ENCODE measurements around the gene C2orf76.

C2orf76 gene

DNA sequence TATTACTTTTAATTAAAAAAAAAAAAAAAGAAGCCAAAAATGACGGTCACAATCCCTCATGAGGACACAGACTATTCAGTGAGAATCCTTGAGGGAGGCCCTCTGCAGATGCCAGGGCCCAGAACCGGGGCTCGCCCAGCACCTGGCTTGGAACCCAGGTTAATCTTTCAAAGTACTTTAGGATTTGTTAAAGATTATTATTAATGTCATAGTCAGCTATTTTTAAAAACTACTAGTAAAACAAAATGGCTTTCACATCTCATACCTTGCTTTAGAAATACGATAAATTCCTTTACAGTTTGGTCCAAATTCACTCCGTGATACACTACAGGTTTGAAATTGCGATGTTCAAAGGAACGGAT is 27.1 kb downstream of the C2orf76 start:
- no peaks in the 10 kb centered on the region for H3K9me3 ChIP-seq (ENCODE audit: control insufficient read depth in 2 of 2, low read length in 2 of 2)
- no peak overlapping the region for H3K4me3 ChIP-seq (ENCODE audit: low read length in 2 of 2)
- no peak overlapping the region for H3K9ac ChIP-seq (ENCODE audit: low read depth in 1 of 2, low read length in 2 of 2)
- H3K4me1 ChIP-seq (ENCODE audit: control insufficient read depth in 2 of 2, insufficient read depth in 2 of 2, low read length in 2 of 2) = no peaks in the 10 kb centered on the region
- no peaks in the 10 kb centered on the region for H3K36me3 ChIP-seq (ENCODE audit: control insufficient read depth in 2 of 2, insufficient read depth in 2 of 2, low read length in 2 of 2)
- H3K27me3 ChIP-seq (ENCODE audit: control insufficient read depth in 2 of 2, insufficient read depth in 2 of 2, low read length in 2 of 2) = no peaks in the 10 kb centered on the region
- H3K27ac ChIP-seq (ENCODE audit: low read depth in 2 of 2, low read length in 2 of 2) = no peak overlapping the region

DNA sequence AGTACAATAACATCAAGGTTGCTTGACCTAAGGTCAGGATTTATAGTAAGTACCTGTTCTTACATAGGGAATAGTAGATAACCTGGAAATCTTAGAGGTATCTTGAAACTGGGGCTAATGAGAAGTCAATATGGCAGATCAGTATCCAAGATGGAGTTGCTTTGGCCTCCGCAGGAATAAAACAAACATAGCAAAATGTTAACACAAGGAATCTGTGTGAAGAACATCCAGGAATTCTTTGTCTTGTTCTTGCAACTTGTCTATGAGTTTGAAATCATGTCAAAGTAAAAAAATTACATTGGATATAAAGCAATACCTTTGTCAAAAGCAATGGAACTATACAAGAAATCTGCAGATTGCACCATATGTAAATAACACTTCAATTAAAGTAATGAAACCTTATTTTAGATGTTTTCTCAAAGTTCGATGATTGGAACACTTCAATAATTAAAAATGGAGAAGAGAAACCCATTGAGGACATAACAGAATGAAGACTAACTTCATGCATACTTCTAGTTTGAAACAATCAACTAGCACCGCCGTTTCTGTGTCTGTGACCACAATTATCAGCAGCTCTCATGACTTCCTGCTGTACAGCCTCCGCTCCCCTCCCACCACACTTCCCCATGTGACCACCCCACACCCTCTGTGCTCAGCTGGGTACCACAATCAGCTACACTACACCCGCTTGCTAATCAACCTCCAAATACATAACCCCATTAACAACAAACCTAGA is 27.6 kb downstream of the C2orf76 start:
- H3K36me3 ChIP-seq (ENCODE audit: control insufficient read depth in 2 of 2, insufficient read depth in 2 of 2, low read length in 2 of 2) = no peaks in the 10 kb centered on the region
- H3K4me1 ChIP-seq (ENCODE audit: control insufficient read depth in 2 of 2, insufficient read depth in 2 of 2, low read length in 2 of 2) = no peaks in the 10 kb centered on the region
- H3K27ac ChIP-seq (ENCODE audit: low read depth in 2 of 2, low read length in 2 of 2) = no peak overlapping the region
- H3K27me3 ChIP-seq (ENCODE audit: control insufficient read depth in 2 of 2, insufficient read depth in 2 of 2, low read length in 2 of 2) = no peaks in the 10 kb centered on the region
- no peak overlapping the region for H3K4me3 ChIP-seq (ENCODE audit: low read length in 2 of 2)
- no peaks in the 10 kb centered on the region for H3K9me3 ChIP-seq (ENCODE audit: control insufficient read depth in 2 of 2, low read length in 2 of 2)
- H3K9ac ChIP-seq (ENCODE audit: low read depth in 1 of 2, low read length in 2 of 2) = no peak overlapping the region

- no peaks in the 10 kb centered on the region for H3K27me3 ChIP-seq (ENCODE audit: control insufficient read depth in 2 of 2, insufficient read depth in 2 of 2, low read length in 2 of 2)
- no peak overlapping the region for H3K27ac ChIP-seq (ENCODE audit: low read depth in 2 of 2, low read length in 2 of 2)
- no peaks in the 10 kb centered on the region for H3K9me3 ChIP-seq (ENCODE audit: control insufficient read depth in 2 of 2, low read length in 2 of 2)
- no peaks in the 10 kb centered on the region for H3K4me1 ChIP-seq (ENCODE audit: control insufficient read depth in 2 of 2, insufficient read depth in 2 of 2, low read length in 2 of 2)
- no peak overlapping the region for H3K9ac ChIP-seq (ENCODE audit: low read depth in 1 of 2, low read length in 2 of 2)
- no peaks in the 10 kb centered on the region for H3K36me3 ChIP-seq (ENCODE audit: control insufficient read depth in 2 of 2, insufficient read depth in 2 of 2, low read length in 2 of 2)
- H3K4me3 ChIP-seq (ENCODE audit: low read length in 2 of 2) = no peak overlapping the region
These were observed 28.4 kb downstream of the C2orf76 start for GRCh38 chr2:119338272-119338671.

DNA sequence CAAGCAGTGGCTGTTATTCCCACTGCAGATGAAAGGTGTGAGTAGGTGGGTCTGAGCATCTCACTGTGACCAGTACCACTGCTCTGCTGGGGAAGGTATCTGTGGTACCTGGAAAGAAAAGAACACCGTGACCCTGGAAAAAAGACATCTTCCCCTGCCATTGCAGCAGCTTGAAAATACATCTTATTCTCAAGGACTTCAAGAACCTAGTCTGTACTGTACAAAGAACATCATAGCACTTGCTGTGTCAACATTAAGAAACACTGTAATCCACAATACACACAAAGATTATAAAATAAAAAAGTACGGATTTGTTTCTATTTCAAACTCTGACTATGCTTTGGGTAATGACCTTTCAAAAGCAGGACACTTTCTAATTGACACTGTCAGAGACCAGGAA is 28.9 kb downstream of the C2orf76 start:
- Histone ChIP-seq H3K9ac (ENCODE audit: low read depth in 1 of 2, low read length in 2 of 2) (no peak overlapping the region), H3K27me3 (ENCODE audit: control insufficient read depth in 2 of 2, insufficient read depth in 2 of 2, low read length in 2 of 2) (no peaks in the 10 kb centered on the region), H3K9me3 (ENCODE audit: control insufficient read depth in 2 of 2, low read length in 2 of 2) (no peaks in the 10 kb centered on the region), H3K36me3 (ENCODE audit: control insufficient read depth in 2 of 2, insufficient read depth in 2 of 2, low read length in 2 of 2) (no peaks in the 10 kb centered on the region), H3K4me3 (ENCODE audit: low read length in 2 of 2) (no peak overlapping the region), H3K27ac (ENCODE audit: low read depth in 2 of 2, low read length in 2 of 2) (no peak overlapping the region), H3K4me1 (ENCODE audit: control insufficient read depth in 2 of 2, insufficient read depth in 2 of 2, low read length in 2 of 2) (no peaks in the 10 kb centered on the region)

GRCh38 chr2:119333833-119334232 is 32.8 kb downstream of the C2orf76 start:
- Histone ChIP-seq H3K36me3 (ENCODE audit: control insufficient read depth in 2 of 2, insufficient read depth in 2 of 2, low read length in 2 of 2) (no peaks in the 10 kb centered on the region), H3K9ac (ENCODE audit: low read depth in 1 of 2, low read length in 2 of 2) (no peak overlapping the region), H3K27me3 (ENCODE audit: control insufficient read depth in 2 of 2, insufficient read depth in 2 of 2, low read length in 2 of 2) (no peaks in the 10 kb centered on the region), H3K4me3 (ENCODE audit: low read length in 2 of 2) (no peak overlapping the region), H3K4me1 (ENCODE audit: control insufficient read depth in 2 of 2, insufficient read depth in 2 of 2, low read length in 2 of 2) (no peaks in the 10 kb centered on the region), H3K27ac (ENCODE audit: low read depth in 2 of 2, low read length in 2 of 2) (no peak overlapping the region), H3K9me3 (ENCODE audit: control insufficient read depth in 2 of 2, low read length in 2 of 2) (no peaks in the 10 kb centered on the region)

DNA sequence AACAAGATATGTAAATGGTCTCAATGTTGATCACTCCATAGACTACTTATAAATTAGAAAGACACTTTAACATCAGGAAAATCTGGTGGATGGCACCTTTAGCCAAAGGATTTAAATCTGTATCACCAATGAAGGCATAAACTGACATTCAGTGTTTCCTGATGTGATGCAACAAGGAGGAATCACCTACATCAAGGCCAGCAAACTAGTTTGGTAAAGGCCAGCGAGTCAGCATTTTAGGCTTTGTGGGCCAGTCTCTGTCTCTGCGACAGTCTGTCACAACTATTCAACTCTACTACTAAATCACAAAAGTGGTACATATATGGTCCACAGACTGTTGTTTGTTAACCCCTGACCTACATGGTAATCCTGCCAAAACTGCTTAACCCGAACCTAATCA is 33.3 kb downstream of the C2orf76 start:
- no peaks in the 10 kb centered on the region for H3K9me3 ChIP-seq (ENCODE audit: control insufficient read depth in 2 of 2, low read length in 2 of 2)

GRCh38 chr2:119332953-119333352 is 33.7 kb downstream of the C2orf76 start:
- Histone ChIP-seq H3K36me3 (ENCODE audit: control insufficient read depth in 2 of 2, insufficient read depth in 2 of 2, low read length in 2 of 2) (no peaks in the 10 kb centered on the region), H3K4me3 (ENCODE audit: low read length in 2 of 2) (no peak overlapping the region), H3K27ac (ENCODE audit: low read depth in 2 of 2, low read length in 2 of 2) (no peak overlapping the region), H3K27me3 (ENCODE audit: control insufficient read depth in 2 of 2, insufficient read depth in 2 of 2, low read length in 2 of 2) (no peaks in the 10 kb centered on the region), H3K9ac (ENCODE audit: low read depth in 1 of 2, low read length in 2 of 2) (no peak overlapping the region), H3K4me1 (ENCODE audit: control insufficient read depth in 2 of 2, insufficient read depth in 2 of 2, low read length in 2 of 2) (no peaks in the 10 kb centered on the region), H3K9me3 (ENCODE audit: control insufficient read depth in 2 of 2, low read length in 2 of 2) (no peaks in the 10 kb centered on the region)

More for the DNA sequence above, 33.3 kb downstream of the C2orf76 start:
- no peak overlapping the region for H3K4me3 ChIP-seq (ENCODE audit: low read length in 2 of 2)
- no peaks in the 10 kb centered on the region for H3K27me3 ChIP-seq (ENCODE audit: control insufficient read depth in 2 of 2, insufficient read depth in 2 of 2, low read length in 2 of 2)
- H3K9ac ChIP-seq (ENCODE audit: low read depth in 1 of 2, low read length in 2 of 2) = no peak overlapping the region
- no peaks in the 10 kb centered on the region for H3K36me3 ChIP-seq (ENCODE audit: control insufficient read depth in 2 of 2, insufficient read depth in 2 of 2, low read length in 2 of 2)
- no peaks in the 10 kb centered on the region for H3K4me1 ChIP-seq (ENCODE audit: control insufficient read depth in 2 of 2, insufficient read depth in 2 of 2, low read length in 2 of 2)
- H3K27ac ChIP-seq (ENCODE audit: low read depth in 2 of 2, low read length in 2 of 2) = no peak overlapping the region

DNA sequence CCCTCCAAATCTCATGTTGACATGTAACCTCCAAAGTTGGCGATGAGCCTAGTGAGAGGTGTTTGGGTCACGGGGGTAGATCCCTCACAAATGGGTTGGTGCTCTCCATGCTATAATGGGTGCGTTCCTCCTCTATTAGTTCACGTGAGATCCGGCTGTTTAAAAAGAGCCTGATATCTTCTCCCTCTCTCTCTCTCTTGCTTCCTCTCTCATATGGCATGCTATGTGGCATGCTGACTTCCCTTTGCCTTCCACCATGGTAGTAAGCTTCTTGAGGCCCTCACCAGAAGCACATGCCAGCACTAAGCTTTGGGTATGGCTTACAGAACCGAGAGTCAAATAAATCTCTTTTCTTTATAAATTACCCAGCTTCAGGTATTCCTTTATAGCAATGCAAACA is 39.2 kb downstream of the C2orf76 start:
- Histone ChIP-seq H3K36me3 (ENCODE audit: control insufficient read depth in 2 of 2, insufficient read depth in 2 of 2, low read length in 2 of 2) (no peaks in the 10 kb centered on the region), H3K27me3 (ENCODE audit: control insufficient read depth in 2 of 2, insufficient read depth in 2 of 2, low read length in 2 of 2) (no peaks in the 10 kb centered on the region), H3K4me1 (ENCODE audit: control insufficient read depth in 2 of 2, insufficient read depth in 2 of 2, low read length in 2 of 2) (peaks cover 2 to 5% of the 10 kb centered on the region in 2 donors), H3K9me3 (ENCODE audit: control insufficient read depth in 2 of 2, low read length in 2 of 2) (no peaks in the 10 kb centered on the region), H3K27ac (ENCODE audit: low read depth in 2 of 2, low read length in 2 of 2) (no peak overlapping the region), H3K9ac (ENCODE audit: low read depth in 1 of 2, low read length in 2 of 2) (no peak overlapping the region), H3K4me3 (ENCODE audit: low read length in 2 of 2) (no peak overlapping the region)

DNA sequence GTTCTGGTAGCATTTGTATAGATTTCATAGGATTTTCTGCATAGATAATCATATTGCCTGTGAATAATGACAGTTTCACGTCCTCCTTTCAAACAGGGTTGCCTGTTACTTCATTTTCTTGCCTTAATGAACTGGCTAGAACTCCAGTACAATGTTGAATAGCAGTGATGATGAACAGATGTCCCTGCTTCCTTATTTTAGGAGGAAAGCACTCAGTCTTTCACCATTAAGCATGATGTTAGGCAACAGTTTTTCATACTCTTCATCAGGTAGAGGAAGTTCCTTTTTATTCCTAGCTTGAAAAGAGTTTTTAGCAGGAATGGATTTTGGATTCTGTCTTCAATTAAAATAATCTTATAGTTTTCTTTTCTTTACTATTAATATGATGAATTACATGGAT is 39.7 kb downstream of the C2orf76 start:
- H3K27me3 ChIP-seq (ENCODE audit: control insufficient read depth in 2 of 2, insufficient read depth in 2 of 2, low read length in 2 of 2) = no peaks in the 10 kb centered on the region
- H3K4me1 ChIP-seq (ENCODE audit: control insufficient read depth in 2 of 2, insufficient read depth in 2 of 2, low read length in 2 of 2) = peaks cover 2 to 5% of the 10 kb centered on the region in 2 donors
- H3K4me3 ChIP-seq (ENCODE audit: low read length in 2 of 2) = no peak overlapping the region
- no peaks in the 10 kb centered on the region for H3K9me3 ChIP-seq (ENCODE audit: control insufficient read depth in 2 of 2, low read length in 2 of 2)
- no peak overlapping the region for H3K9ac ChIP-seq (ENCODE audit: low read depth in 1 of 2, low read length in 2 of 2)
- no peaks in the 10 kb centered on the region for H3K36me3 ChIP-seq (ENCODE audit: control insufficient read depth in 2 of 2, insufficient read depth in 2 of 2, low read length in 2 of 2)
- no peak overlapping the region for H3K27ac ChIP-seq (ENCODE audit: low read depth in 2 of 2, low read length in 2 of 2)

DNA sequence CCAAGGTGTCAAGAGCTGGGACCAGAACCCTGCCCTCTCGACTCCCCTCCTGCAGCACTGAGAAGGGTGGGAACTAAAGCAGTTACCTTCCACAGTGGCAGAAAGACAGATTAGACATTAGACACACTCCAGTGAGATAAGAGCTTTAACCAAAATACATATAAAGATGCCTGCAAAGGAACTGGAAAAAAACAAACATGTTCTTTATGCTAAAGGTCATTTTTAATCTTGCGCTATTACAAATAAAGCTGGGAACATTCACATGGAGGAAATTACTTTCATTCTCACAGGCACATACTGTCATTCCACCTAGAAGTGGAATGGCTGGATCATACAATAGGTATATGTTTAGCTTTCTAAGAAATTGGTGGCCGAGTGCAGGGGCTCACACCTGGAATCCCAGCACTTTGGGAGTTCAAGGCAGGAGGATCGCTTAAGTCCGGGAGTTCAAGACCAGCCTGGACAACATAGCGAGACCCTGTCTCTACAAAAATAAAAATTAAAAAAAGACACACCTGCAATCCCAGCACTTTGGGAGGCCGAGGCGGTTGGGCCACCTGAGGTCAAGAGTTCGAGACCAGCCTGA is 41.9 kb downstream of the C2orf76 start:
- H3K4me3 ChIP-seq (ENCODE audit: low read length in 2 of 2) = no peak overlapping the region
- no peaks in the 10 kb centered on the region for H3K9me3 ChIP-seq (ENCODE audit: control insufficient read depth in 2 of 2, low read length in 2 of 2)
- no peaks in the 10 kb centered on the region for H3K27me3 ChIP-seq (ENCODE audit: control insufficient read depth in 2 of 2, insufficient read depth in 2 of 2, low read length in 2 of 2)
- H3K4me1 ChIP-seq (ENCODE audit: control insufficient read depth in 2 of 2, insufficient read depth in 2 of 2, low read length in 2 of 2) = peaks cover 2 to 5% of the 10 kb centered on the region in 2 donors
- H3K36me3 ChIP-seq (ENCODE audit: control insufficient read depth in 2 of 2, insufficient read depth in 2 of 2, low read length in 2 of 2) = no peaks in the 10 kb centered on the region
- H3K9ac ChIP-seq (ENCODE audit: low read depth in 1 of 2, low read length in 2 of 2) = no peak overlapping the region
- peak overlapping the region in 1 of 2 donors; percentile 68 for H3K27ac ChIP-seq (ENCODE audit: low read depth in 2 of 2, low read length in 2 of 2)

All from mucosa of rectum (tissue), 2 donors.